Spleen (tissue), 7 donors: ENCODE measurements around the gene TAS2R50.

Experiments
- POLR2A ChIP-seq, 3 donors: fragments of 450-650 bp; IDR thresholded peaks; one replicate each; pipeline ENCODE4 v1.5.1; 2017; ENCODE audit warnings: antibody characterized with exemption in 3 of 3, mild to moderate bottlenecking in 1 of 3
- POLR2AphosphoS5 ChIP-seq, 3 donors: sonication (generic); formaldehyde crosslinking; IDR thresholded peaks; one replicate each; pipeline ENCODE4 v1.5.1; 2017; ENCODE audit warnings: antibody characterized with exemption in 3 of 3
- TF ChIP-seq, protein P1 (sequence below), 11 experiments: fragments of 200-600 bp in 7 of 11; fragments of 450-650 bp in 4 of 11; sonication (generic) in 4 of 11; IDR thresholded peaks in 8 of 11; conservative IDR thresholded peaks in 3 of 11; 1 replicate in 7 of 11; 2 replicates in 4 of 11; pipeline versions ENCODE4 v1.4.0 to v1.8.0; 2016 to 2021; ENCODE audit warnings: antibody characterized with exemption in 11 of 11, inconsistent platforms in 4 of 11, mild to moderate bottlenecking in 1 of 11
- donor health status: DM: no; HTN: no; CAD: no; lungs with moderate emphysema.
- donor health status: DM: no; HTN: no; CAD: no.
- donor health status: DM: no; HTN: no; CAD: no.

DNA sequence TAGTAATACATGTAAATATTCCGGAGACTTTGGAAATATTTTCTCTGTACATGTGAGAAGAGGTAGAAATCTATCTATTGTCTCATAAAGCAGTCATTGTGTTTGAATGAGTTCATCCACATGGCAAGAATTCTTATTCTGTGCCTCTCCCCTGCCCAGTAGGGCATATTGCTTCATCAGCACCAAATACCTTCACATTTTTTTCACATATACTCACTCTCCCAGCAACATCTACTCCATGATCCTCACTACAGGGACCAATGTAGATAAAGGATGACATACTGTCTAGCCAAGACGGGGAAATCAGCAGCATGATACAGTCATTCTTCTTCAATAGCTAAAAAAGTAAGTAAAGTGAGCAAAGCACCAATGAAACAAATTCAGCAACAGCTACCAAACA, 46.3 kb downstream of the TAS2R50 start:
- TF ChIP-seq, protein P1, sequence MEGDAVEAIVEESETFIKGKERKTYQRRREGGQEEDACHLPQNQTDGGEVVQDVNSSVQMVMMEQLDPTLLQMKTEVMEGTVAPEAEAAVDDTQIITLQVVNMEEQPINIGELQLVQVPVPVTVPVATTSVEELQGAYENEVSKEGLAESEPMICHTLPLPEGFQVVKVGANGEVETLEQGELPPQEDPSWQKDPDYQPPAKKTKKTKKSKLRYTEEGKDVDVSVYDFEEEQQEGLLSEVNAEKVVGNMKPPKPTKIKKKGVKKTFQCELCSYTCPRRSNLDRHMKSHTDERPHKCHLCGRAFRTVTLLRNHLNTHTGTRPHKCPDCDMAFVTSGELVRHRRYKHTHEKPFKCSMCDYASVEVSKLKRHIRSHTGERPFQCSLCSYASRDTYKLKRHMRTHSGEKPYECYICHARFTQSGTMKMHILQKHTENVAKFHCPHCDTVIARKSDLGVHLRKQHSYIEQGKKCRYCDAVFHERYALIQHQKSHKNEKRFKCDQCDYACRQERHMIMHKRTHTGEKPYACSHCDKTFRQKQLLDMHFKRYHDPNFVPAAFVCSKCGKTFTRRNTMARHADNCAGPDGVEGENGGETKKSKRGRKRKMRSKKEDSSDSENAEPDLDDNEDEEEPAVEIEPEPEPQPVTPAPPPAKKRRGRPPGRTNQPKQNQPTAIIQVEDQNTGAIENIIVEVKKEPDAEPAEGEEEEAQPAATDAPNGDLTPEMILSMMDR (IDR thresholded peaks at IDR 0.05 in 8 of 11, conservative IDR thresholded peaks at IDR 0.05 in 3 of 11), result no peak
- TF ChIP-seq POLR2AphosphoS5 (IDR thresholded peaks at IDR 0.05), result no peak
- TF ChIP-seq POLR2A (IDR thresholded peaks at IDR 0.05), result no peak
